WTC11 (cell line): ENCODE results near the gene ZBTB25.

Experiments used
- RELA ChIP-seq: sonication (generic); formaldehyde crosslinking; IDR thresholded peaks from 2 replicates; pipeline ENCODE4 v1.8.1; 2022; ENCODE audit warnings: missing genetic modification reagents, mild to moderate bottlenecking, borderline replicate concordance
- ZNF317 ChIP-seq: sonication (generic); formaldehyde crosslinking; IDR thresholded peaks from 2 replicates; pipeline ENCODE4 v1.8.1; 2023; ENCODE audit warnings: low read depth, mild to moderate bottlenecking, moderate library complexity, missing genetic modification reagents, borderline replicate concordance
- TF ChIP-seq, protein P1 (sequence below): sonication (generic); formaldehyde crosslinking; IDR thresholded peaks from 2 replicates; pipeline ENCODE4 v1.8.0; 2022; ENCODE audit warnings: mild to moderate bottlenecking, missing genetic modification reagents
- TF ChIP-seq, protein P2 (sequence below): fragments of 200-600 bp; IDR thresholded peaks from 2 replicates; pipeline ENCODE4 v1.8.0; 2022; ENCODE audit warnings: antibody characterized with exemption
- TF ChIP-seq, protein P3 (sequence below): sonication (generic); formaldehyde crosslinking; IDR thresholded peaks from 2 replicates; pipeline ENCODE4 v1.8.0; 2022; ENCODE audit warnings: mild to moderate bottlenecking, missing genetic modification reagents

DNA sequence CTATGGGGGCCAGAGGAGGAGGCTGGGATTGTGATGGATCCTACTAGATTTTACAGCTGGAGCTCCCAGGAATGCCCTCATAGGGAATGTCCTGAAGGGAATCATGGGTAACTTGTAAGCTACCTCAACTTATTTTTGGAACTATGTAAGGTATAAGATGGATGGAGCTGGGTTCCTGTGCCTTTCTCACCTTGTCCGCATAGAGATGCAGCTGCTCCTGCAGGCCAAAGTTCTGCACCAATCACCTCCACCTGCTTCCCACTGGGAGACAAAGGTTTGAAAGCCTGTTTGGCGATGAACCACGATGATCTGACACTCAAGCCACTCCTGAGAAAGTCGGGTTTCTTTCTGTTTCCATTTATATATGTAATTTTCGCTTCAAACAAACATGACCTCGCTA, 39.0 kb downstream of the ZBTB25 start:
- TF ChIP-seq, protein P1, sequence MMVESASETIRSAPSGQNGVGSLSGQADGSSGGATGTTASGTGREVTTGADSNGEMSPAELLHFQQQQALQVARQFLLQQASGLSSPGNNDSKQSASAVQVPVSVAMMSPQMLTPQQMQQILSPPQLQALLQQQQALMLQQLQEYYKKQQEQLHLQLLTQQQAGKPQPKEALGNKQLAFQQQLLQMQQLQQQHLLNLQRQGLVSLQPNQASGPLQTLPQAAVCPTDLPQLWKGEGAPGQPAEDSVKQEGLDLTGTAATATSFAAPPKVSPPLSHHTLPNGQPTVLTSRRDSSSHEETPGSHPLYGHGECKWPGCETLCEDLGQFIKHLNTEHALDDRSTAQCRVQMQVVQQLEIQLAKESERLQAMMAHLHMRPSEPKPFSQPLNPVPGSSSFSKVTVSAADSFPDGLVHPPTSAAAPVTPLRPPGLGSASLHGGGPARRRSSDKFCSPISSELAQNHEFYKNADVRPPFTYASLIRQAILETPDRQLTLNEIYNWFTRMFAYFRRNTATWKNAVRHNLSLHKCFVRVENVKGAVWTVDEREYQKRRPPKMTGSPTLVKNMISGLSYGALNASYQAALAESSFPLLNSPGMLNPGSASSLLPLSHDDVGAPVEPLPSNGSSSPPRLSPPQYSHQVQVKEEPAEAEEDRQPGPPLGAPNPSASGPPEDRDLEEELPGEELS (CRISPR knock-in tag), result no peak
- TF ChIP-seq, protein P2, sequence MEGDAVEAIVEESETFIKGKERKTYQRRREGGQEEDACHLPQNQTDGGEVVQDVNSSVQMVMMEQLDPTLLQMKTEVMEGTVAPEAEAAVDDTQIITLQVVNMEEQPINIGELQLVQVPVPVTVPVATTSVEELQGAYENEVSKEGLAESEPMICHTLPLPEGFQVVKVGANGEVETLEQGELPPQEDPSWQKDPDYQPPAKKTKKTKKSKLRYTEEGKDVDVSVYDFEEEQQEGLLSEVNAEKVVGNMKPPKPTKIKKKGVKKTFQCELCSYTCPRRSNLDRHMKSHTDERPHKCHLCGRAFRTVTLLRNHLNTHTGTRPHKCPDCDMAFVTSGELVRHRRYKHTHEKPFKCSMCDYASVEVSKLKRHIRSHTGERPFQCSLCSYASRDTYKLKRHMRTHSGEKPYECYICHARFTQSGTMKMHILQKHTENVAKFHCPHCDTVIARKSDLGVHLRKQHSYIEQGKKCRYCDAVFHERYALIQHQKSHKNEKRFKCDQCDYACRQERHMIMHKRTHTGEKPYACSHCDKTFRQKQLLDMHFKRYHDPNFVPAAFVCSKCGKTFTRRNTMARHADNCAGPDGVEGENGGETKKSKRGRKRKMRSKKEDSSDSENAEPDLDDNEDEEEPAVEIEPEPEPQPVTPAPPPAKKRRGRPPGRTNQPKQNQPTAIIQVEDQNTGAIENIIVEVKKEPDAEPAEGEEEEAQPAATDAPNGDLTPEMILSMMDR, result no peak
- TF ChIP-seq ZNF317 (CRISPR knock-in tag) (no peak), RELA (no peak)
- TF ChIP-seq, protein P3, sequence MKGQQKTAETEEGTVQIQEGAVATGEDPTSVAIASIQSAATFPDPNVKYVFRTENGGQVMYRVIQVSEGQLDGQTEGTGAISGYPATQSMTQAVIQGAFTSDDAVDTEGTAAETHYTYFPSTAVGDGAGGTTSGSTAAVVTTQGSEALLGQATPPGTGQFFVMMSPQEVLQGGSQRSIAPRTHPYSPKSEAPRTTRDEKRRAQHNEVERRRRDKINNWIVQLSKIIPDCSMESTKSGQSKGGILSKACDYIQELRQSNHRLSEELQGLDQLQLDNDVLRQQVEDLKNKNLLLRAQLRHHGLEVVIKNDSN (CRISPR knock-in tag), result no peak
